Stimulated activated naive CD4-positive, alpha-beta T cell (primary cell): ENCODE measurements around the gene DMD.
"Not testable (repeated sequence)": the region's sequence is repeated elsewhere in the genome, so short reads cannot be mapped to it uniquely, and the experiment has no call there.

ENCODE experiments used
- DNase-seq, 6 experiments: peaks; one replicate each; lab custom pipeline; 2025; lab: John Stamatoyannopoulos, UW

DMD gene

GRCh38 chrX:33211356-33212260 is at the start of gene DMD:
Gene DMD (minus strand): TSS chrX:33211549. CDS start chrX:33211312, 237 bp downstream.
- DNase-seq: no peak

DNA sequence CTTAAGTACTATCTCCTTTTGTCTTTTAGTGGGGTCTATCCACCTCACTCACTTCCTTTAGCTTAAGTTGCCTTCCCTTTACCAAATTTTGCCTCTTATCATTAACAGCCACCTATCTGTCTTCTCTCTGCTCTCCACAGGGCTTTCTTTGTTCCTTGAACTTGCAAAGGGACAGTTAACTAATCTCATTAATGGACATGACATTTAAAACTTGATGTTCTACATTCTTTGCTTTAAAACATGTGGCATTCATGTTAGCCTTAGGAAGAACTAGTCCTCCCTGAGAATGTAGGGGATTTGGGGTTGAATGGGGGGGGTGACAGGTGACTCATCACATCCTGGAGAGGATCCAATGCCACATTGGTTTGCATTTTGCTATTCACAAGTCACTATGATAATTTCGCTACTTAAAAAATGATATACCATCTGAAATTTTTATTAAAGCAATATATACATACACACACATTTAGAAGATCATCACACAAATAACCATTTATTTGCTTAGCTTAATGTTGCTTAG is 41.0 kb upstream of the DMD start:
- DNase-seq: no peak

GRCh38 chrX:33218819-33219218 is 7.5 kb upstream of the DMD start:
- DNase-seq: no peak

GRCh38 chrX:33210156-33210555 is 1.2 kb downstream of the DMD start:
- DNase-seq: no peak

- no peak for DNase-seq
Measured at GRCh38 chrX:33207056-33207455, 4.3 kb downstream of the DMD start.

- no peak for DNase-seq
Measured at GRCh38 chrX:33205321-33205720, 6.0 kb downstream of the DMD start.

- DNase-seq: no peak
Measured at GRCh38 chrX:33204889-33205288, 6.5 kb downstream of the DMD start.

- DNase-seq: no peak
Measured at GRCh38 chrX:33198561-33199279, 12.6 kb downstream of the DMD start.

DNA sequence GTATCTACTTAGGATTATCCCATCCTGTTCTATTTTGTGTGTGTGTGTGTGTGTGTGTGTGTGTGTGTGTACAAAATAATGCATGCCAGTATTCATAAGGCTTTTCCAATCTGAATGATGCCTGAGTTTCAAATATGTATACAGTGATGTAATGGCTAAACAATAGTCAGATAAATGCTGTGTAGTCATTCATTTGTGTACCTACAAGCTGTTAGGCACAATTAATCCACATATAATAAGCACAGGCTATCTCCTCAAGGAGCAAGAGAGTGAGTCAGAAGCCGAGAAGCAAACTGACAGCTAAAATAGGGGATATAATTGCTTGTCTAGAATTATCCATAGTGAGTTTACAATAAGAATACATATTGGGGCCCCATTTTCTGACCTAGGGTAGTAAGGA is 15.7 kb downstream of the DMD start:
- DNase-seq: no peak

GRCh38 chrX:33194876-33195433 is 16.4 kb downstream of the DMD start:
- no peak for DNase-seq

- DNase-seq: no peak
Measured at GRCh38 chrX:33194289-33194688, 17.1 kb downstream of the DMD start.

GRCh38 chrX:33190016-33190415 is 21.3 kb downstream of the DMD start:
- no peak for DNase-seq

DNA sequence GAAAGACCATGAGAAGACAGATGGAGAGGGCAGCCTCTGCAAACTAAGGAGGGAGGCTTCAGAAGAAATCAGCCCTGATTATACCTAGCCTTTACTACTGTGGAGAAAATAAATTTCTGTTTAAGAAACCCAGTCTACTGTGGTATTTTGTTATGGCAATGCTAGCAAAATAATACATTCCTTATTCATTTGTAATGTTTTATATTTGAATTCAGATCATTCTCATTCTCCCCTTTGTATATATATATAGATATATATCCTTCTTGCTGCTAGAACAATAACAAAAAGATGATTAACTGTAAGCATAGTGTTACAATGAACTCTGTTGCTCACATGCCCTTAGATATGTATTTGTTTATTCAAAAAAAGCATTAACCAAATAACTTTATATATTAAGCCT is 22.5 kb downstream of the DMD start:
- no peak for DNase-seq

- DNase-seq: no peak
Measured at GRCh38 chrX:33188286-33188685, 23.1 kb downstream of the DMD start.

GRCh38 chrX:33184803-33185202 is 26.5 kb downstream of the DMD start:
- not testable (repeated sequence) for DNase-seq

DNA sequence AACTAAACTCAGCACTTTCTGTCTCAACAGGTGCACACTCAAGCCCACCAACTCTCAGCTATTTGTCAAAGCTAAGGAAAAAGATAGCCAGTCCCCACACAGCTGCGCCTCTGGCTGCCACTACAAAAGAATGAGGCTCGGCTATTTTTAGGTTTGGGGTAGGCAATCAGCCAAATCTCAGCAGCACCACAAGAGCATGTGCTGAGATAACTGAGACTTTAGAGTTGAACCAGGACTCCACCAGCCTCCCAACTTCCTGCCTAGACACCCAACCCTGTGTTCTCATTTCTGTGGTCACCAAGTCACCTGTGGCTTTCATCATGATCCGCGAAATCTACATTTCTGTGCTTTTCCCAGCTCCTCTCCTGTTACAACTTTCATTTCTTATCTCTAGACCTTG is 28.0 kb downstream of the DMD start:
- no peak for DNase-seq

GRCh38 chrX:33178690-33179089 is 32.7 kb downstream of the DMD start:
- no peak for DNase-seq

GRCh38 chrX:33178218-33178617 is 33.1 kb downstream of the DMD start:
- no peak for DNase-seq

DNA sequence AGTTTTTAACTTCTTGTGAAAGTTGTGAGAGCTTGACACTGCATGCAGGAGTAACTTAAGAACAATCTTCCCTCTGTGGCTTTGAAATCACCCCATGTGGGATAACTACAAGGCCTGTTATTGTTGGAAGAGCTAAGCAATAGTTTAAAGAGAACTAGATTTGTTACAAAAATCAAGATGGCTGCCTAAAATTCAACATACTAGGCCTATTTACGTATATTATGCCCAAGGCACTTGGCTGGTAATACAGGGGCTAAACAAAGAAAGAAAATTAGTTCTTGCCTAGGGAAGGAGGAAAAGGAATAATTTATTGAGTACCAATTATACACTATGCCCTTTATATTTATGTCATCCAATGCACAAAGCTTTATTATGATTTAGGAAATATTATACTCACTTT is 36.1 kb downstream of the DMD start:
- DNase-seq: no peak

- no peak for DNase-seq
Measured at GRCh38 chrX:33171041-33171440, 40.3 kb downstream of the DMD start.

GRCh38 chrX:33161829-33162228 is 49.5 kb downstream of the DMD start:
- no peak for DNase-seq

DNA sequence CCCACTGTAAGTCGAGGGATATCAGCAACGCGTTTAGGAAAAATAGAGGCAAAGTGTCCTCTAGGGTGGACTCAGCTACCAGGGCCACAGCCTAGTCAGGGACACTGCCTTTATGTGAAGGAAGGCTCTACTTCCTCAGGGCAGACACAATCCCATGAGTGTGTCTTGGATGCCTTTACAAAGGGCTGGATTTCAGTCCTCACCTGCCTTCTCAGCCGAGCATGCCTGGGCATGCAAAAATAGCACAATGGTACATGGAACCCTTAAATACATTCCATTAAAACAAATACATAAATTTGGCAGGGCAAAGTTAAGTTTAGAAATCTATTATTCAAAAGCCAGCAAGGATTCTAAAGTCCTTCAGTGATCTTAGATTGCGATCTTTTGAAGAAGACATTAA is 51.1 kb downstream of the DMD start:
- DNase-seq: no peak
